Right renal pelvis (tissue), 4 donors: Measurements from ENCODE around the gene CAMKK1. TPM values are rescaled to one million over a fixed set of nuclear protein-coding genes. Genes with fewer than 3 reads are reported as not detected.

Experiments
- DNase-seq, 4 donors: peaks; one replicate each; pipeline ENCODE4 v3.0.0-alpha.2; 2013; ENCODE audit warnings: low read depth in 4 of 4, low spot score in 3 of 4, missing footprints in 1 of 4
- polyA plus RNA-seq, 4 donors: library from polyadenylated mRNA; unstranded; fragments of 120-200 nt; gene quantifications; one replicate each; pipeline ENCODE4 v1.2.1, GENCODE V29; 2013; ENCODE audit not compliant: insufficient read length in 4 of 4

CAMKK1 gene
- polyA plus RNA-seq, 4 donors = 3.8 to 4.7 (median 4.1) TPM

- DNase-seq = no peak
These were observed 25.7 kb upstream of the CAMKK1 start for GRCh38 chr17:3918372-3919122.

- DNase-seq = no peak
These were observed 24.6 kb upstream of the CAMKK1 start for GRCh38 chr17:3917391-3917931.

DNA sequence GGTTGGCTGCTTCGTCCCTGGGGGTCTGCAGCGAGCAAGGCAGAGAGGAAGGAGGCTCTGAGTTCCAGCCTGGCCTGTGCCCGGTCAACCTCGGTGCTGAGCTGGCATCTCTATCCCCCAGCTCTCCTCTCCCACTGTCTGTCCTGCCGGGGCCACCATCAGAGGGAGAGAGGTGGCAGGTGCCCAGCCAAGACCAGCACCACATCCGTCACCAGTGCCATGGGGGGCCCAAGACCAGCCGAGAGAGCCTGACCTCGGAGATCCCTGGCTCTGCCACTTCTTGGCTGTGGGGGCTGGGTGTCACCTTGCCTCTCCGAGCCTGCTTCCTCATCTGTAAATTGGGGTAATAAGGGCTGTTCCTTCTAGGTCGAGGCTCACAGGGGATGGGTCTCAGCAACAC, 24.0 kb upstream of the CAMKK1 start:
- DNase-seq = no peak

- DNase-seq = no peak
These were observed 23.3 kb upstream of the CAMKK1 start, which contains the start of gene P2RX1 for GRCh38 chr17:3915995-3916696. TSS of gene P2RX1 (minus strand) at chr17:3916465. CDS start at chr17:3916225, 240 bp downstream.

- DNase-seq = no peak
These were observed 22.7 kb upstream of the CAMKK1 start for GRCh38 chr17:3915581-3915994.

DNA sequence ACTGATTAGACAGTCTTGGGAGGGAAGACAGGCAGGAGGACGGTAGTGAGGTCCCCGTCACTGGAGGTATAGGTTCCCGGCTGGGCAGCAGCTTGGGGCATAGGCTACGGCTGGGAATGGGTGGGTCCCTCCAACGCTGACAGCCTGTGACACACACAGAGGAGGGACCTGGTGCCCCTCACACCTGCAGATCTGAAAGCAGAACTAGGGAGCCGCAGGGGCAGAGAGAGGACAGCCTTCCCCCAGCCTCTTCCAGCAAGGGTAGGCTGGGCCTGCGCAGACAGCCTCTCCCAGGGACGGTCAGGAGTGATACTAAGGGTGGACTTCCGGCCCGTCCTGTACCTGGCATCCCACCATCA, 21.4 kb upstream of the CAMKK1 start:
- DNase-seq = no peak

- DNase-seq = peak in 1 of 4 donors; percentile 56
These were observed 20.9 kb upstream of the CAMKK1 start for GRCh38 chr17:3913531-3914311.

GRCh38 chr17:3912827-3913226, 20.0 kb upstream of the CAMKK1 start:
- no peak for DNase-seq

GRCh38 chr17:3911271-3912053, 18.6 kb upstream of the CAMKK1 start:
- DNase-seq = no peak

- no peak for DNase-seq
These were observed 17.8 kb upstream of the CAMKK1 start for GRCh38 chr17:3910420-3911270.

- no peak for DNase-seq
These were observed 16.4 kb upstream of the CAMKK1 start for GRCh38 chr17:3909257-3909656.

- no peak for DNase-seq
These were observed 14.8 kb upstream of the CAMKK1 start for GRCh38 chr17:3907483-3908216.

- DNase-seq = no peak
These were observed 14.0 kb upstream of the CAMKK1 start for GRCh38 chr17:3906881-3907280.

DNA sequence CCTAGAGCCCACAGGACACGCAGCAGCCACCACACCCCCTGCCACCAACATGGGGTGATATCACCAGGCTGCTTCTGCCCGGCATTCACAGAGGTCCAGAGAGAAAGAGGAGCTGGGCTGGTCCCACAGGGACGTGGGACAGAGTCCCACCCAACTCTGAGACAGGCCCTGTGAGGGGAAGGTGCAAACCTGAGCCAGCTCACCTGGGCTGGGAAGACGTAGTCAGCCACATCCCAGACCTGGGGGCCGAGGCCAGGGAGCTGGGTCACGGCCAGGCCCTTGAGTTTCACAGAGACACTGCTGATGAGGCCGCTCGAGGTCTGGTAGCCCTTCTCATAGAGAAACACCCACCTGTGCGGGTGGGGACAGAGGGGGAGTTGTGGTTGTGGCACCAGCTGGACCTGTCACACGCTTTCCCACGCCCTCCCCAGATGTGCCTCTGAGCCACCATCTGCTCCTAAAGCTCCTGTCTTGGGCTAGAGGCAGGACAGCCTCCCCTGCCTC, 12.2 kb upstream of the CAMKK1 start:
- DNase-seq = no peak

GRCh38 chr17:3904501-3904900, 11.6 kb upstream of the CAMKK1 start:
- no peak for DNase-seq

GRCh38 chr17:3903881-3904290, 11.0 kb upstream of the CAMKK1 start:
- no peak for DNase-seq

- DNase-seq = no peak
These were observed 10.4 kb upstream of the CAMKK1 start for GRCh38 chr17:3903051-3903825.

DNA sequence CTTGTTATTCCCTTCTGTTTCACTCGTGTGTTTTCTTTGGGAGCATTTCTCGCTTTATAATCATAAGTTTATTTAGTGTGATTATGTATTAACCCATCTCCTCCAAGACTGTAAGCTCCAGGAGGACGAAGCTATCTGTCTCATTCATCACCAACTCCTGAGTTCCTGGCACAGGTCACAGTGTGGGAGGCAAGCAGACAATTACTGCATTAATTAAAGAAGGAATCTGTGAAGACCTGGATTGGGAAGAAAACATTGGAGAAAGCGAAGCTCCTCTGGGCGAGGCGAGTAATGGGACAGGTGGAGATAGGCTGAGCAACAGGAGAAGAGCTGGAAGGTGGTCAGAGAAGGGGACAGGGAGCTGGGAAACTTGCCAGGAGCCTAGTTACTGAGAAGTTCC, 7.8 kb upstream of the CAMKK1 start:
- DNase-seq = no peak
